ENCODE measurements around the gene RTN4. TPM values are rescaled to one million over a fixed set of nuclear protein-coding genes. Genes with fewer than 3 reads are reported as not detected.

The RTN4 gene
- total RNA-seq, 1 experiment from 2014 or later, result 236 TPM

DNA sequence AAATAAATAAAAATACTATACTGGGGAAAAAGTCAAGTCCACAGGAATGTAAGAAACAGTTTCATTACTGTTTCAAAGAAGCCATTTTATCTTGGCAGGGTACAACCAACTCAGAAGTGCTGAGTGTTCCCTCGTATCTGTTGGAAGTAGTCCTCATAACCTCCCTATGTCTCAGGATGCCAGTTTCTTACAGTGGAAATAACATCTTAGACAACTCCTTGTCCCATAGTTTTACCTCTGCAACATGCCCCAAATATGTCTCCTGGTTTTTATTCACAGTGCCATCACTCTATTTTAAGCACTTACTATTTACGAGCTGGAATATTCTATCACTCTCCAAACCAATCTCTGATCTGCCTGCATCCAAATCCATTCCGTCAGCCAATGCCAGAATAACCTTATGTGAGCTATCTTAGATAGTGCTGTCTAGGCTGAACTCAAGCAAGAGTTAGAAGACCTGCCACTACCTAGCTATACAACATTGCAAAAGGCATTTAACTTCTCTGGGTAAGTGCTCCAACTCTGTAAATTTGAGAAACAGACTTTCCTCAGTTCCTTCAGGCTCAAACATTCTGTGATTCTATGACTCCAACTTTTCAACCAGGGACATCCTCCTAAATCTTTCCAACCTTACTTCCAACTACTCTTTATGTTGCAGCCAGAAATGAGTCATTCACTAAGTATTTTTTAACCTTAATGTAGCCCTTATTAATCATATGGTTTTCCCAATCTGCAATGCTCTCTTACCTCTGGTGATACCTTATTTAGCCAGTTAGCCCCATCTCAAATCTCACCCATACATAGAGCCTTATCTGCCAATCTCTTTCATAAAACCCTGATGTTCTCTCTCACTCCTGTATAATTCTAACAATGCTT, 66.7 kb downstream of the RTN4 start:
- Histone ChIP-seq H3K36me3 (ENCODE audit: control insufficient read depth, insufficient read depth, low read length) (no peaks in the 10 kb centered on the region), H3K4me3 (ENCODE audit: low read depth, low read length) (no peak overlapping the region), H3K4me1 (no peaks in the 10 kb centered on the region), H3K9me3 (no peaks in the 10 kb centered on the region), H3K27me3 (replicated peaks; ENCODE audit: control insufficient read depth, insufficient read depth, low read length) (no peaks in the 10 kb centered on the region)
- intact Hi-C loops (cut with micrococcal nuclease; ENCODE audit: unreplicated experiment), result no loop called here
- no peak overlapping the region for H3K27ac Mint-ChIP-seq (ENCODE audit: unreplicated experiment)
- ChIA-PET CTCF (no interaction called here), POLR2A (no interaction called here)
- peaks cover 8% of the 10 kb centered on the region for H3K4me1 Mint-ChIP-seq (ENCODE audit: low read depth, unreplicated experiment)
- no peak for DNase-seq
- H3K36me3 Mint-ChIP-seq (ENCODE audit: insufficient read depth, unreplicated experiment), result peaks cover 43% of the 10 kb centered on the region
- TF ChIP-seq, protein P1, sequence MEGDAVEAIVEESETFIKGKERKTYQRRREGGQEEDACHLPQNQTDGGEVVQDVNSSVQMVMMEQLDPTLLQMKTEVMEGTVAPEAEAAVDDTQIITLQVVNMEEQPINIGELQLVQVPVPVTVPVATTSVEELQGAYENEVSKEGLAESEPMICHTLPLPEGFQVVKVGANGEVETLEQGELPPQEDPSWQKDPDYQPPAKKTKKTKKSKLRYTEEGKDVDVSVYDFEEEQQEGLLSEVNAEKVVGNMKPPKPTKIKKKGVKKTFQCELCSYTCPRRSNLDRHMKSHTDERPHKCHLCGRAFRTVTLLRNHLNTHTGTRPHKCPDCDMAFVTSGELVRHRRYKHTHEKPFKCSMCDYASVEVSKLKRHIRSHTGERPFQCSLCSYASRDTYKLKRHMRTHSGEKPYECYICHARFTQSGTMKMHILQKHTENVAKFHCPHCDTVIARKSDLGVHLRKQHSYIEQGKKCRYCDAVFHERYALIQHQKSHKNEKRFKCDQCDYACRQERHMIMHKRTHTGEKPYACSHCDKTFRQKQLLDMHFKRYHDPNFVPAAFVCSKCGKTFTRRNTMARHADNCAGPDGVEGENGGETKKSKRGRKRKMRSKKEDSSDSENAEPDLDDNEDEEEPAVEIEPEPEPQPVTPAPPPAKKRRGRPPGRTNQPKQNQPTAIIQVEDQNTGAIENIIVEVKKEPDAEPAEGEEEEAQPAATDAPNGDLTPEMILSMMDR (IDR thresholded peaks at IDR 0.05; ENCODE audit: insufficient read depth in 1 of 2, low read depth in 1 of 2, low read length in 1 of 2, severe bottlenecking in 1 of 2, unreplicated experiment in 1 of 2), result no peak
- H3K27me3 Mint-ChIP-seq (ENCODE audit: insufficient read depth, unreplicated experiment), result no peaks in the 10 kb centered on the region
- H3K4me3 Mint-ChIP-seq (ENCODE audit: unreplicated experiment), result no peak overlapping the region
- BruUV-seq (replicated peaks), result no TSS peak
- no peaks in the 10 kb centered on the region for H3K9me3 Mint-ChIP-seq (ENCODE audit: unreplicated experiment)

DNA sequence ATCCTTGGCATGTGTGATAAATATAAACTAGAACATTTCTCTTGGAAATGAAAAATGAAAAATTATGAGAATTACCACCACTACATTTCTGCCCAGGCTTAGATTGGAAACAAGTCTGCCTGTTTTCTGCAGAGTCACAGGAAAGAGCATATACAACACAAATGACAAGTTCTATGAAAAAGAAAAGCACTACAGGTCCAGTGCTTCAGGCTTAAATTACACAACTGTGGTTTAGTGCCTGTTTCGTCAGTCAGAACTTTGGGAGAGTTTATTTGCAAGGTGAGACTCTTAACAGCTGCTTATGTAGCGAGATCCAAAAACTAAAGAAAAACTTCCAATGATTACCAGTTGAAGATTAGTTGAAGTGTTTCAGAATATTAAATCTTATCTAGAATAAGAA, 68.9 kb downstream of the RTN4 start:
- Mint-ChIP-seq H3K9me3 (ENCODE audit: unreplicated experiment) (no peaks in the 10 kb centered on the region), H3K27me3 (ENCODE audit: insufficient read depth, unreplicated experiment) (no peaks in the 10 kb centered on the region), H3K4me1 (ENCODE audit: low read depth, unreplicated experiment) (peaks cover 8% of the 10 kb centered on the region), H3K27ac (ENCODE audit: unreplicated experiment) (no peak overlapping the region), H3K36me3 (ENCODE audit: insufficient read depth, unreplicated experiment) (peaks cover 53% of the 10 kb centered on the region), H3K4me3 (ENCODE audit: unreplicated experiment) (no peak overlapping the region)
- H3K4me1 ChIP-seq, result no peaks in the 10 kb centered on the region
- H3K36me3 ChIP-seq (ENCODE audit: control insufficient read depth, insufficient read depth, low read length), result no peaks in the 10 kb centered on the region
- BruUV-seq (replicated peaks), result no TSS peak
- CTCF ChIA-PET, result no interaction called here
- no peak for DNase-seq
- no peak overlapping the region for H3K4me3 ChIP-seq (ENCODE audit: low read depth, low read length)
- POLR2A ChIA-PET, result no interaction called here
- H3K9me3 ChIP-seq, result no peaks in the 10 kb centered on the region
- H3K27me3 ChIP-seq (replicated peaks; ENCODE audit: control insufficient read depth, insufficient read depth, low read length), result no peaks in the 10 kb centered on the region
- TF ChIP-seq, protein P1 (IDR thresholded peaks at IDR 0.05; ENCODE audit: insufficient read depth in 1 of 2, low read depth in 1 of 2, low read length in 1 of 2, severe bottlenecking in 1 of 2, unreplicated experiment in 1 of 2), result no peak
- intact Hi-C loops (cut with micrococcal nuclease; ENCODE audit: unreplicated experiment), result no loop called here

DNA sequence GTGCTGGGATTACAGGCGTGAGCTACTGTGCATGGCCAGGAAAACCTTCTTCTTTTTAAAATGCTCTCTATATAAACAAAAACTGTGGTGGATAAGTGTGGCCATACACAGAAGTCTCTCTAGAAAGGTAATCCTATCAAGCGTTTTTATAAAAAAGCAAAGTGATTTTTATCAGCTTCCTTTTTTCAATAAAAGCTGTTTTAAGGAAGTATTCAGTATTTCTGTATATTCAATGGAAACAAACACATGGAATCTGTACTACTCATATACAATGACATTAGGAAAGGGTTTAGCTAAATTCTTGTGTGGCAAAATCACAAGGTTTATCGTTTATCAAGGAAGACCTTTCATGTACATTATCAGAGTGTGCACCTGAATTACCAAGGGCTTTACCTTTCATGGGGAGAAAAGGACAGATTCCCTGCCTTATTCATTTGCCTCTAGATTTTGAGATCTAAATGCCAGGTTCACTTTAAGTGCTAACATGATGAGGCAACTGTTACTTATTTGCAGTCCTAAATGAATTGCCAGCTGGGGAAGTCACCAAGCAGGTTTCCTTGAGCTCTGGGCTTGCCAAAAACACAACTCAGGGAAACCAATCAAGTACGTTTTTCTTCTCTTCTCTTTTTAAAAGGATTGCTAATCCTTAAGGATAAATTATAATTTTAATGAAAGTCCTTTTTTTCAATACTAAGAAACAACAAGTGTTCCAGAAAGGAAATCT, 70.8 kb downstream of the RTN4 start:
- H3K4me1 Mint-ChIP-seq (ENCODE audit: low read depth, unreplicated experiment), result peaks cover 8% of the 10 kb centered on the region
- no peaks in the 10 kb centered on the region for H3K27me3 Mint-ChIP-seq (ENCODE audit: insufficient read depth, unreplicated experiment)
- no peaks in the 10 kb centered on the region for H3K9me3 ChIP-seq
- no peaks in the 10 kb centered on the region for H3K9me3 Mint-ChIP-seq (ENCODE audit: unreplicated experiment)
- TF ChIP-seq, protein P1 (IDR thresholded peaks at IDR 0.05; ENCODE audit: insufficient read depth in 1 of 2, low read depth in 1 of 2, low read length in 1 of 2, severe bottlenecking in 1 of 2, unreplicated experiment in 1 of 2), result no peak
- intact Hi-C loops (cut with micrococcal nuclease; ENCODE audit: unreplicated experiment), result no loop called here
- no peak overlapping the region for H3K4me3 Mint-ChIP-seq (ENCODE audit: unreplicated experiment)
- no peaks in the 10 kb centered on the region for H3K36me3 ChIP-seq (ENCODE audit: control insufficient read depth, insufficient read depth, low read length)
- ChIA-PET POLR2A (no interaction called here), CTCF (interaction anchor here (0.6 to 1.7 kb wide), 3 partner anchors 28 to 498 kb away, joined by 3 to 7 read pairs (median 4); no protein-coding TSS in a partner anchor)
- H3K36me3 Mint-ChIP-seq (ENCODE audit: insufficient read depth, unreplicated experiment), result peaks cover 58% of the 10 kb centered on the region
- H3K27ac Mint-ChIP-seq (ENCODE audit: unreplicated experiment), result no peak overlapping the region
- H3K4me3 ChIP-seq (ENCODE audit: low read depth, low read length), result no peak overlapping the region
- no peaks in the 10 kb centered on the region for H3K27me3 ChIP-seq (replicated peaks; ENCODE audit: control insufficient read depth, insufficient read depth, low read length)
- no TSS peak for BruUV-seq (replicated peaks)
- H3K4me1 ChIP-seq, result no peaks in the 10 kb centered on the region
- DNase-seq, result no peak
